Thyroid gland (tissue), 4 donors: ENCODE data around the gene GTPBP4. TPM values are rescaled to one million over a fixed set of nuclear protein-coding genes. Genes with fewer than 3 reads are reported as not detected.
"Not testable (repeated sequence)": the region's sequence is repeated elsewhere in the genome, so short reads cannot be mapped to it uniquely, and the experiment has no call there.

Experiments used
- DNase-seq, 2 donors: peaks; one replicate each; pipeline ENCODE4 v3.0.0-alpha.2; 2019
- H3K27ac ChIP-seq, 3 donors: fragments of 200-600 bp; sonication (generic); 1 replicate in 2 of 3; 2 replicates in 1 of 3; pipeline ENCODE4 v1.5.1; 2016 to 2019; ENCODE audit warnings: mild to moderate bottlenecking in 1 of 3, moderate library complexity in 1 of 3
- H3K27me3 ChIP-seq: fragments of 200-600 bp; sonication (generic); one replicate; pipeline ENCODE4 v1.5.1; 2019
- H3K36me3 ChIP-seq, 2 donors: fragments of 200-600 bp; sonication (generic); one replicate each; pipeline ENCODE4 v1.5.1; 2016 to 2019
- H3K4me1 ChIP-seq, 2 donors: fragments of 200-600 bp; sonication (generic); one replicate each; pipeline ENCODE4 v1.5.1; 2017 to 2019
- H3K4me3 ChIP-seq, 3 donors: fragments of 200-600 bp; sonication (generic); replicated peaks in 1 of 3; 1 replicate in 2 of 3; 2 replicates in 1 of 3; pipeline ENCODE4 v1.5.1; 2016; ENCODE audit warnings: mild to moderate bottlenecking in 1 of 3
- H3K9me3 ChIP-seq: fragments of 200-600 bp; sonication (generic); one replicate; pipeline ENCODE4 v1.5.1; 2017
- CTCF ChIP-seq, 6 experiments: fragments of 200-600 bp in 3 of 6; fragments of 450-650 bp in 3 of 6; sonication (generic) in 3 of 6; IDR thresholded peaks; one replicate each; pipeline ENCODE4 v1.5.1; 2016 to 2019; ENCODE audit warnings: antibody characterized with exemption in 6 of 6, mild to moderate bottlenecking in 2 of 6, inconsistent platforms in 1 of 6, moderate library complexity in 1 of 6
- POLR2A ChIP-seq, 2 donors: fragments of 450-650 bp; IDR thresholded peaks; one replicate each; pipeline ENCODE4 v1.6.1; 2017; ENCODE audit warnings: antibody characterized with exemption in 2 of 2, mild to moderate bottlenecking in 2 of 2, moderate library complexity in 1 of 2
- WGBS, 2 donors: methylation state at CpG; one replicate each; pipeline ENCODE4 v1.1.5; 2017; 5-methylcytosine and 5-hydroxymethylcytosine counted together
- intact Hi-C: fragments of 100-400 bp; cut with DNase I; formaldehyde crosslinking; loops from one replicate; pipeline ENCODE4 v1.15.1; 2023
- total RNA-seq, 4 donors: library from RNA; depleted of rRNA; stranded (reverse); fragments of >200 nt; gene quantifications; one replicate each; pipeline ENCODE4 v1.2.3, GENCODE V29; 2016

GTPBP4 gene
- total RNA-seq, 4 donors from 2014 or later = 12.0 to 24.6 (median 19.8) TPM

DNA sequence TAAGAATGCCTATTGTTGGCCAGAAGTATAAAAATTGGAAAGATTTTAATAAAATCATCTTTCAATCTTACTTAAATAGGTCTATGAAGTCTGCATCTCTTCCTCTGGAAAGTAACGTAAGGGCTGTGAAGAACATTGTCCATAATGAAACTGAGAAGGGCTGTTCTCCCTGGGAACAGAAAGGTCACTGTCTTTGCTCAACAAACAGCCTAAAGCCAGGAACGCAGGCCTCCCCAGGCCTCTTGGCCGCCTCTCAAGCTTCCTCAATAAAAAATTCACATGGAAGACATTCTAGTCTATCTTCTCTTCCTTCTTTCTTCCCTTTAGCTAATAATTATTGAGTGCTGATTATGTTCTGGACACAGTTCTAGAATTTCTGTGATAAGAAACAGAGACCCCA lies 46.5 kb downstream of the GTPBP4 start:
- no peaks in the 10 kb centered on the region for H3K36me3 ChIP-seq
- no peaks in the 10 kb centered on the region for H3K27me3 ChIP-seq
- H3K9me3 ChIP-seq = no peaks in the 10 kb centered on the region
- H3K4me1 ChIP-seq = no peaks in the 10 kb centered on the region
- H3K27ac ChIP-seq = no peak overlapping the region
- no peak for DNase-seq
- no peak for TF ChIP-seq POLR2A (IDR thresholded peaks at IDR 0.05)
- no peak for TF ChIP-seq CTCF (IDR thresholded peaks at IDR 0.05)
- 88 to 92% methylated on average over 3 of the region's 3 CpGs for WGBS, 2 donors
- H3K4me3 ChIP-seq = no peak overlapping the region
- intact Hi-C loops = no loop called here

GRCh38 chr10:1035201-1035600 lies 47.0 kb downstream of the GTPBP4 start:
- 76% methylated on average over 6 of the region's 6 CpGs for WGBS, 2 donors
- intact Hi-C loops = no loop called here
- Histone ChIP-seq H3K27me3 (no peaks in the 10 kb centered on the region), H3K4me3 (no peak overlapping the region), H3K27ac (no peak overlapping the region), H3K36me3 (no peaks in the 10 kb centered on the region), H3K4me1 (no peaks in the 10 kb centered on the region), H3K9me3 (no peaks in the 10 kb centered on the region)
- DNase-seq = no peak
- TF ChIP-seq POLR2A (IDR thresholded peaks at IDR 0.05) (no peak), CTCF (IDR thresholded peaks at IDR 0.05) (no peak)

GRCh38 chr10:1036341-1036791 lies 48.1 kb downstream of the GTPBP4 start:
- H3K27ac ChIP-seq = no peak overlapping the region
- intact Hi-C loops = no loop called here

DNA sequence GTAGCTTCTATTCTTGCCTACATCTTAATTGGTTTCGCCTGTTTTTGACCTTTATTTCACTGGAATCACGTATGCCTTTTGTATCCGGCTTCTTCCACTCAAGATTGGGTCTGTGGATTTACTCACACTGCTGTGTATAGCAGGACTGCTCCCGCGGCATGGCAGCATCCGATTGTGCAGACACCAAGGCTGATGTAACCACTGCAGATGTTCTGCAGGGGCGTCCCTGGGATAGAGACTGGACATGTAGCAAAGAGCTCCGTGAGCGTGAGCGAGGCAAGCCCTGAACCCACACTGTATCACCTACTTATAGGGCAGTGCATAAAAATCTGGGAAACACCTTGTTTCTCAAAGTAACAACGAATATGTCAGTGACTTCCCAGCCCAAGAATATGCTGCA lies 48.9 kb downstream of the GTPBP4 start:
- Histone ChIP-seq H3K27me3 (no peaks in the 10 kb centered on the region), H3K27ac (no peak overlapping the region), H3K4me3 (no peak overlapping the region), H3K9me3 (no peaks in the 10 kb centered on the region), H3K4me1 (no peaks in the 10 kb centered on the region), H3K36me3 (peaks cover 2 to 5% of the 10 kb centered on the region in 2 donors)
- DNase-seq = no peak
- WGBS, 2 donors = 85 to 92% methylated on average over 11 of the region's 11 CpGs
- intact Hi-C loops = no loop called here
- TF ChIP-seq POLR2A (IDR thresholded peaks at IDR 0.05) (no peak), CTCF (IDR thresholded peaks at IDR 0.05) (no peak)

More at GRCh38 chr10:1036341-1036791, 48.1 kb downstream of the GTPBP4 start:
- Histone ChIP-seq H3K4me3 (no peak overlapping the region), H3K36me3 (peaks cover 0 to 4% of the 10 kb centered on the region in 2 donors), H3K27me3 (no peaks in the 10 kb centered on the region), H3K9me3 (no peaks in the 10 kb centered on the region), H3K4me1 (no peaks in the 10 kb centered on the region)
- DNase-seq = no peak
- TF ChIP-seq POLR2A (IDR thresholded peaks at IDR 0.05) (no peak), CTCF (IDR thresholded peaks at IDR 0.05) (no peak)
- WGBS, 2 donors = 83 to 86% methylated on average over 14 of the region's 14 CpGs

DNA sequence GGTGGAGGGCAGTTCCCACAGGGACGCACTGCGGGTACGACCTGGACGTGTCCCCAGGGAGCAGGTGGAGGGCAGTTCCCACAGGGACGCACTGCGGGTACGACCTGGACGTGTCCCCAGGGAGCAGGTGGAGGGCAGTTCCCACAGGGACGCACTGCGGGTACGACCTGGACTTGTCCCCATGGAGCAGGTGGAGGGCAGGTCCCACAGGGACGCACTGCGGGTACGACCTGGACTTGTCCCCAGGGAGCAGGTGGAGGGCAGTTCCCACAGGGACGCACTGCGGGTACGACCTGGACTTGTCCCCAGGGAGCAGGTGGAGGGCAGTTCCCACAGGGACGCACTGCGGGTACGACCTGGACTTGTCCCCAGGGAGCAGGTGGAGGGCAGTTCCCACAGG lies 50.5 kb downstream of the GTPBP4 start:
- H3K27me3 ChIP-seq, H3K9me3 ChIP-seq, intact Hi-C loops, DNase-seq, H3K4me1 ChIP-seq, H3K4me3 ChIP-seq, H3K27ac ChIP-seq: not testable (repeated sequence)
- WGBS, 2 donors = 100% methylated on average over 3 of the region's 20 CpGs; no CpG with 5 or more reads in 1 of the 2 donors
- peaks cover 5 to 10% of the 10 kb centered on the region in 2 donors for H3K36me3 ChIP-seq

GRCh38 chr10:1040133-1040532 lies 51.9 kb downstream of the GTPBP4 start:
- no peaks in the 10 kb centered on the region for H3K4me1 ChIP-seq
- H3K9me3 ChIP-seq = no peaks in the 10 kb centered on the region
- no peaks in the 10 kb centered on the region for H3K27me3 ChIP-seq
- no peak for DNase-seq
- intact Hi-C loops = loop anchor here (5.0 kb wide), 1 partner anchor 113 kb away; no protein-coding TSS in a partner anchor
- TF ChIP-seq POLR2A (IDR thresholded peaks at IDR 0.05) = no peak
- TF ChIP-seq CTCF (IDR thresholded peaks at IDR 0.05) = no peak
- 87 to 92% methylated on average over 3 of the region's 3 CpGs for WGBS, 2 donors
- no peak overlapping the region for H3K4me3 ChIP-seq
- H3K36me3 ChIP-seq = peaks cover 5 to 10% of the 10 kb centered on the region in 2 donors
- H3K27ac ChIP-seq = no peak overlapping the region
